ENCODE data around the gene DGAT2L6.
"Not testable (repeated sequence)": the region's sequence is repeated elsewhere in the genome, so short reads cannot be mapped to it uniquely, and the experiment has no call there.

Gene DGAT2L6

DNA sequence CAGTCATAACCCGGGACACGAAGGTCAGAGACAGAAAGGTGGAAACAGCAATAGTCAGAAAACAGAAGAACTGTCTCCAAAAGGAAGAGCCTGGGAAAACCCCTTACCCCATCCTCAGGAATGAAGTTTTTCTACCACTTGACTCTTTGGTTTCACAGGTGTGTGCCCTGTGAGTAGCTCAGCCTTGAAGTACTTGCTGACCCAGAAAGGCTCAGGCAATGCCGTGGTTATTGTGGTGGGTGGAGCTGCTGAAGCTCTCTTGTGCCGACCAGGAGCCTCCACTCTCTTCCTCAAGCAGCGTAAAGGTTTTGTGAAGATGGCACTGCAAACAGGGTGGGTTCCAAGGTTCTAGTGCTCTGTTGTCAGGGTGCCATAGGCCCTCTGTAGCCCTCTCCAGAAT, 24.4 kb downstream of the DGAT2L6 start:
- no peak for DNase-seq

- DNase-seq, result no peak
These were observed 31.2 kb downstream of the DGAT2L6 start for GRCh38 chrX:70208479-70208878.

GRCh38 chrX:70209570-70209969, 32.3 kb downstream of the DGAT2L6 start:
- not testable (repeated sequence) for DNase-seq

DNA sequence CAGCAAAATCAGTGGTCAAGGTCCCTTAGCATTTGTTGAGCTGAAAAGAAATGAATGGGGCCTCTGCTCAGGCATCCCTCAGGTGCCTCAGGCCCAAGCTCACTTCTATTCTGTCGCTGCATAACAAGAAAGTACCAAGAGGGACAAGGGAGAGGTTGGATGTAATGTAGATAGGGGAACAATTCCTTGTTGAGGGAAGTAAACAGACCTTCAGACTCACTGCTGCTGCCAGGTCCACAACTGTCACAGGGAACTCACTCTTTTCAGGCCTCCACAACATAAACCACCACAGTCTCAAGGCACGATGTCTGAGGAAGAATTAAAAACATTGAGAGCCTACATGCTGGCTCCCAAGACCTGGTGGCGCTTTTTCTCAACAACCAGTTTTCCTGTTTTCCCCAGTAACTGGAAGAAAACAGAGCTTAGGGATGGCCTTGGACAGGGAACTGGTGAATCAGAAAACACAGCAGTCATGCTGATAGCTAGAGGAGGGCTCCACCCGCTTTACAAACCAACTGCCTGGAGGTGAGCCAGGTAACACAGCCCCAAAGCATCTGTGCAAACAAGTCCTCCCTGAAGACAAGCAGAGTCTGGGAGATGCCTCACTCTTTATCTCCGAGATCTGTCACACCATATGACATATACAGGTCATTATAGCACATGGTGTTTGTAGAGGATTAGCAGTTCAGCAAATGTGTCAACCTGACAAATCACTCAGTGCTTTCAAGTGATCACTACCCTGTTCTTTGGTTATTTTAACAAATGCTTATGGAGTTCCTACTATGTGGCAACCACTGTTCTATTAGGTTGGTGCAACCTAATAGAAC, 42.9 kb downstream of the DGAT2L6 start:
- peak; percentile 86 for DNase-seq

GRCh38 chrX:70226048-70226447, 48.8 kb downstream of the DGAT2L6 start:
- DNase-seq, result peak; percentile 7

- DNase-seq, result no peak
These were observed 49.4 kb downstream of the DGAT2L6 start for GRCh38 chrX:70226687-70227086.

DNA sequence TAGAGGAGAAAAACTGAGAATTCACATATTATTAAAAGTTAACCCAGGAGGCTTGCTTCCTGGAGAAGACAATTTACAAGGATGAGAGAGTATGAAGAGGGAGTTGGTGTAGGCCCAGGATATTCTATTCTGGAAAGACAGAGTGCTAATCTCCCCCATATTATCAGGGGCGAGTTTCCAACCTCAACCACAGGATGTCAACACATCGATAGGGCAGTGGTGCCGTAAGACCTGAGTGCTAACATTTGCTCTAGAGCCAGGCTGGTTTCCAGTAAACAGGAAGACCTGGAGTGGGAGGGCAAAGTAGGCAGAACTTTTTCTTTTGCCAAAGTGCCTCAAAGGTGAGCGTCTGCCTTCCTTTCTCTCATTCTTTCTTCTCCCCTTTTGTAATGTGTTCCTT, 54.4 kb downstream of the DGAT2L6 start:
- DNase-seq, result peak; percentile 51

DNA sequence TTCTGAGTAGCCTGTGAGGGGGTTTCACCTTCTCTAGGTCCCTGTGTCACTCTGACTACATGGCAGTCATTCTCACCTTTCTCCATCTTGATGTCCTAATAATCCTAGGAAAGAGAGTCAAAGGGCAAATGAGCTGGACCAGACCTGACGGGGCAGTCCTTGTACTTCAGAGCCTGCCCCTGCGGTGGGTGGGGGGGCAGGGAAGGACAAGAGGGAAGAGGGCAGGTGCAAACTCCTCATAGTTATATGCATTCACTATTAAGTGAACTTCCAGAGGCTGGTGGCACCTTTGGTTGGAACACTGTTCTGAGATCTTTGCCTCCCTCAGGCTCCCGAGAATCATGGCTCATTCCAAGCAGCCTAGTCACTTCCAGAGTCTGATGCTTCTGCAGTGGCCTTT, 57.1 kb downstream of the DGAT2L6 start, which contains the start of gene AWAT1:
TSS of gene AWAT1 (plus strand) at position 301 of the 400 bp plus-strand sequence. CDS start at position 342, 41 bp downstream.
- DNase-seq, result no peak

GRCh38 chrX:70240751-70241150, 63.5 kb downstream of the DGAT2L6 start:
- peak; percentile 70 for DNase-seq

DNA sequence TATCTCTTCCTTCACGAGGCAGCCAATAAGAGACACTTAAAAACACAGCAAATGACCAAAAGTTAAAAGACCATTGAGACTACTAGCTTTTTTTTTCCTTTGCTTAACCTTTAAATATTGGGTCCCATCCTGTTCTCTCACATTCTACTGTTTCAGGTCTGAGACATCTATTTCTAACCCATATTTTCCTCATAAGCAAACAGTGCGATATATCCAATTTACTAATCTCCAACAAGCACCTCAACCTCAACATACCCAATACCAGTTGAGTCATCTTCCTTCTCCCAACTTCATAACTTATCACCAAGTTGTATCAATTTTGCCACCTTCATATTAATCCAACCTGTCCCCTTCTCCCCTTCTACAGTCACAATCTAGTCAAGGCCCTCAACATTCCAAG, 64.2 kb downstream of the DGAT2L6 start:
- no peak for DNase-seq

DNA sequence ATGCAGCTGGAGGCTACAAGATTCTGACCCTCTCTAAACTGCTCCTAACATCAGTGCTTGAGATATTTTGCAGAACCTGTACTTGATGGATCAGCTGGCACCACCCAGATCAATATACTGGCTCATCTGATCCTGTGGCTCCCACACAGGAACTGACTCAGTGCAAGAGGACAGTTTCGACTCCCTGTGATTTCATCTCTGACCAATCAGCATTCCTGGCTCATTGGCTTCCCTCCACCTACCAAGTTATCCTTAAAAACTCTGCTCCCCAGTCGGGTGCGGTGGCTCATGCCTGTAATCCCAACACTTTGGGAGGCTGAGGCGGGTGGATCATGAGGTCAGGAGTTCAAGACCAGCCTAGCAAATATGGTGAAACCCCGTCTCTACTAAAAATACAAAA, 66.3 kb downstream of the DGAT2L6 start:
- DNase-seq, result not testable (repeated sequence)

DNA sequence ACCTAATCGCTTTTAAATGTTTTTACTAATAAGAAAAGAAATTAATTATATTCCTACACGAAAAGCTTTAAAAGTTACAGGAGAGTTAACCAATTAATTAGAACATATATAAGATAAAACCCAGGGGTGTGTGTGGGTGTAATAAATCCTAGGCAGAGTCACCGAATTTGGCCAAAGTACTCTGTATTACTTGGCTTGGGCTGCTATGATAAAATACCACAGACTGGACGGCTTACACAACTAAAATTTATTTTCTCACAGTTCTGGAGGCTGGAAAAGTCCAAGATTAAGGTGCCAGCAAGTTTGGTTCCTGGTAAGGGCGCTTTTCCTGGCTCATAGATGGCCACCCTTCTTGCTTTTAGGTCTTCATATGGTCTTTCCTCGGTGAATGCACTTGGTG, 67.6 kb downstream of the DGAT2L6 start:
- DNase-seq, result no peak

DNA sequence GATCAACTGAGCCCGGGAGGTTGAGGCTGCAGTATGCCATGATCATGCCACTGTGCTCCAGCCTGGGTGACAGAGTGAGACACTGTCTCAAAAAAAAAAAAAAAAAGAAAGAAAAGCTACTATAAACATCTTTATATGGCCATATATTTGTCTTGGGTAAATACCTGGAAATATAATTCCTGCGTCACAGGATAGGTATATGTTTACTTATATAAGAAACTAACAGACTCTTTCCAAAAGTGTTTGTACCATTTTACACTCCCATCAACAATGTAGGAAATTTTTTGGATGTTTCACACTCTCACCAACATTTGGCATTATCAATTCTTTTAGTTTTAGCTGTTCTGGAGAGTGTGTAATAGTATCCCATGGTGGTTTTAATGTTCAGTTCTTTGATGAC, 70.0 kb downstream of the DGAT2L6 start:
- DNase-seq, result no peak

DNA sequence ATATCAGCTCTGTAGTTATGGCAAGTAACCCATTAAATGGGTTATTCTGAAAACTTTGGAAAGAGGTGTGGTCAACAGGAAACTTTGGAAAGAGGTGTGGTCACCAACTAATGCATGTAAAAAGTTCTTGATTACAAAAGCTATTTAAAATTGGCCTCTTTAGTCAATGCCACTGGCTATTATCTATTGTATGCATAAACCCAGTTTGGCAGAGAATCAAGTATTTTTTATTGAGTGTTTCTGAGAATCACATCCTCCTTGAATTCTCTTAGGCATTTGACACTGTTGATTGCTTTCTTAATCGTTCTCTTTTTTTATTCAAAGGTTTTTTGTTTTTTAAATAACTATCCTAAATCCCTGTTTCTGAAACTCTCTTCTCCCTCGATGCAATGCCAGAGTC, 75.2 kb downstream of the DGAT2L6 start:
- DNase-seq, result peak; percentile 88

DNA sequence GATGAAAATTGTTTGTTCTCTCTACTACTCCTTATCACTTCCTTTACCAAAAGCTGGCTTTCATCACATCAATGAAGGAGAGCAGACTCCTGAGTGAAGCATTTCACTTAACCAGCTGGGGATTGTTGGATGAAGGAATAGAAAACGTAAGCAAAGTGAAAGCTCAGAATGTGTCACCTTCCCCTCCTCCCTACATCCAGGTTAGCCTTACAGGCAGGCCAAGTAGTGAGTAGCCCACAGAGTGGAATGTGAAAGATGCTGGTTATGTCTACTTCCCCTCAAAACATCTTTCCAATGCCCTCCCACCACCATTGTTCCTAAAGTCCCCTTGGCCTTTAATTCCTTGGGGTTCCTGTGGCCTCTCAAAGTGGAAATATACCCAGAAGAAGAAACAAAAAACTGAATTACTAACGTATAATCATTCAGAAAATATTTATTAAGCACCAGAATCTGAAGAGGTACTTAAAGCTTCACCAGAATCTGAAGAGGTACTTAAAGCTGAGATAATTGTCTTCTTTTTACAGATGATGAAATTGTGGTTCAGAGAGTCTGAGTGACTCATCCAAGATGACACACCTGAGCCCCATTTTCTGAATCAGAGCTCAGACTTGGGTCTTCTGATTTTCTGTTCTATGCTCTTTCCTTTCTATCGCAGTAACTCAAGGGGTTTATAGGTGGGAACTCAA, 76.2 kb downstream of the DGAT2L6 start:
- no peak for DNase-seq

DNA sequence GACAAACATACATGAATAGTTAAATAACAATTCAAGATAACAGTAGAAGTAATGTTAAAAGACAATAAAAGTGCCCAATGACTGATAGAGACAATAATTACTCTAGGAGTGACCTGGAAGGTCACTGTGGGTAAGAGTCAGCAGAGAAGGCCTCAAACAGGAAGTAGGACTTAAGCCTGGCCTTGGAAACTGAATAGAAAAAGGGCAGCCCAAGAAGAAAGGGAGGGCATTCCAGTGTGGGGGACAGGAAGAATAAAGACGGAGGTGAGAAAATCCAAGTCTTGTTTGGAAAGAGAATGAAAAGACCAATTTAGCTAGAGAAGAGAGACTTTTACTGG, 76.7 kb downstream of the DGAT2L6 start:
- DNase-seq, result no peak

GRCh38 chrX:70254909-70255308, 77.6 kb downstream of the DGAT2L6 start:
- no peak for DNase-seq

Data from hematopoietic multipotent progenitor cell treated with erythropoietin and hydrocortisone succinate and interleukin-3 and kit ligand, for 8 days (in vitro differentiated cells).